ENCODE data around the gene MAPK8IP3. TPM values are rescaled to one million over a fixed set of nuclear protein-coding genes. Genes with fewer than 3 reads are reported as not detected.

The MAPK8IP3 gene
- total and polyA plus RNA-seq, 9 of the 15 experiments (the other 6 are each of a cell fraction or from before 2014, with no cell fraction given) = 0.17 to 58.7 (median 16.7) TPM

DNA sequence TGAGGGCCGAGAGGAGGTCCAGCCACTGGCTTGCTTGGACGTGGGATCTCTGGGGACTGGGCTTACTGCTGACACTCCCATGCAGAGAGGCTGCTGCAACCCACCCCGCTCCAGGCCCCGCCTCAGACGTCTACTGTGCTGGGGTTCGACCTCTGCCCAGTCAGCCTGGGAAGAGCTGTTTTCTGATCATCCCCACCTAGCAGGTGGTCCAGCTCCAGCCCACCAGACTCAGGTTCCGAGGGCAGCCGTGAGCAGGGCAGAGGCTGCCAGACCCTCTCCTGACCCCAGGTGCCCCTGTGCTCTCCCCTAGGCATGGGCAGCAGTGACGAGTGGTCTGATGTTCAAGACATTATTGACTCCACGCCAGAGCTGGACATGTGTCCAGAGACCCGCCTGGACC lies 41.9 kb downstream of the MAPK8IP3 start (continued):
- TF ChIP-seq RBM22 (IDR thresholded peaks at IDR 0.05; ENCODE audit: low read depth, low read length, poor library complexity, severe bottlenecking) = peak; percentile 10

DNA sequence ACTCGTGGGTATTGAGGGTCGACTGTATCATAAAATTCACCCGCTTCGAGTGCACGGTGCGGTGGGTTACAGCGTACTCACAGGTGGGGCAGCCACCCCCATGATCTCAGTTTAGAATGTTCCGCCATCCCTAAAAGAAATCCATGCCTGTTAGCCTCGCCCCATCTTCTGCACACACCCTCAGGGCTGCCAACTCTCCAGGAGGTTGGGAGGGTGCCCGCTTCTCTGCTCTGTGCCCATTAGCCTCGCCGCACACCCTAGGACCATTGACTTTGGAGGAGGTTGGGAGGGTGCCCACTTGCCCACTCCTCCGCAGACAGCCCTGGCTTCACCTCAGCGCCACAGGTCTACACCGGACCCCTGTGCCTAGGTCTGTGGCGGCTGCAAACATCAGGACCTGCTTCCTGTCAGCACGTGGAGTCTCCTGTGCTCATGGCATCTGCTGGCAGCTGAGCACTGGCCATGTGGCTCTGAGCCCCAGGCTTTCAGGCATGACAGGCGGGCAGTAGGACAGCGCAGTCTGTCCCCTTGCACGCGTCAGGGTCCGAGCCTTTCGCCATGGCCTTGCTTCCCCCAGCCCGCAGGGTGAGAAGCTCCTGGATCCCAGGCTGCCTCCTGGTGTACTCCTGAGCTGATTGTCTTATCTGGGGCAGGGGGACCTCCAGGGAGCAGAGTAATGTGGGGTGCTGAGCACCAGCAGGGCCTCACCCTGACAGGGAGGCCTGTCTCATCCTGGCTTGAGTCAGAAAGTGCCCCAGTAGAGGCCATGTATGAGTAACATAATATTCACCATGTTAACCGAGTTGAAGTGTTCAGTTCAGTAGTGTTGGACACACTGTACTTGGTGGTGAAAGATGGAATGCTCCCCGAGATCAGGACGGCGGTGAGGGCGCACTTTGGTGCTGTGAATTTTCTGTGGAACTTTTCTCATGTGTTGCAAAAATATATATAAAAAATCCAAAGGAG lies 43.4 kb downstream of the MAPK8IP3 start:
- ATAC-seq = no peak
- intact Hi-C loops (cut with micrococcal nuclease) = no loop called here
- CTCF ChIA-PET (ENCODE audit: low intra/inter-chr PET ratio) = no interaction called here

More for the DNA sequence above, 43.4 kb downstream of the MAPK8IP3 start:
- DNase-seq (ENCODE audit: extremely low read depth in 1 of 4, low spot score in 3 of 4) (no peak), FAIRE-seq (no peak)
- H2AFZ ChIP-seq (ENCODE audit: low read depth, low read length) = no peak overlapping the region
- no peaks in the 10 kb centered on the region for H4K20me1 ChIP-seq (replicated peaks; ENCODE audit: control insufficient read depth, insufficient read depth, low read length)
- H3K36me3 ChIP-seq (ENCODE audit: control insufficient read depth, insufficient read depth, low read length) = peaks cover 43% of the 10 kb centered on the region; the same call in 2 of the 3 replicates
- no peak overlapping the region for H3K4me3 ChIP-seq
- H3K79me2 ChIP-seq (ENCODE audit: control insufficient read depth, insufficient read depth, low read length) = no peaks in the 10 kb centered on the region
- H3K9me3 ChIP-seq (replicated peaks; ENCODE audit: control insufficient read depth, insufficient read depth, low read depth, low read length) = no peaks in the 10 kb centered on the region
- POLR2A ChIA-PET = interaction anchor here (0.7 kb wide), 1 partner anchor 111 kb away, joined by 3 read pairs; no protein-coding TSS in a partner anchor
- peaks cover 0 to 7% of the 10 kb centered on the region in 2 experiments; a peak in 1 of 5 replicates for H3K4me1 ChIP-seq (replicated peaks in 1 of 2; ENCODE audit: control insufficient read depth in 2 of 2, insufficient read depth in 2 of 2, low read length in 2 of 2)
- H3K27ac ChIP-seq (ENCODE audit: extremely low read depth, low read depth, low read length) = no peak overlapping the region; the same call in 2 of the 3 replicates
- peaks cover 3% of the 10 kb centered on the region for H3K9me1 ChIP-seq (ENCODE audit: control insufficient read depth, insufficient read depth, low read length)
- WGBS (ENCODE audit: insufficient coverage, low coverage, missing lambda C conversion rate) = 91% methylated on average over 24 of the region's 29 CpGs
- in situ Hi-C loops (cut with MboI) = no loop called here
- no peak overlapping the region for H3K4me2 ChIP-seq (ENCODE audit: insufficient read depth, low read length)
- H3K9ac ChIP-seq (ENCODE audit: insufficient read depth in 1 of 2, low read depth in 2 of 2, low read length in 2 of 2) = 0 out of 4 replicates have a peak overlapping the region, but pooled peaks of 1 of the 2 experiments have one; percentile 6
- no peaks in the 10 kb centered on the region for H3K27me3 ChIP-seq (ENCODE audit: control insufficient read depth in 2 of 2, insufficient read depth in 2 of 2, low read length in 2 of 2)
- no TSS peak for BruUV-seq (replicated peaks)
- TF ChIP-seq TCFL5 (CRISPR knock-in tag; conservative IDR thresholded peaks at IDR 0.05) (no peak), THRAP3 (IDR thresholded peaks at IDR 0.05; ENCODE audit: borderline replicate concordance) (no peak), RBM22 (IDR thresholded peaks at IDR 0.05; ENCODE audit: low read depth, low read length, poor library complexity, severe bottlenecking) (peak; percentile 46), ILF3 (IDR thresholded peaks at IDR 0.05; ENCODE audit: borderline replicate concordance) (no peak), MCM7 (IDR thresholded peaks at IDR 0.05) (no peak)
